ENCODE measurements around the gene PHACTR1.
"Not testable (repeated sequence)": the region's sequence is repeated elsewhere in the genome, so short reads cannot be mapped to it uniquely, and the experiment has no call there.

Gene PHACTR1

DNA sequence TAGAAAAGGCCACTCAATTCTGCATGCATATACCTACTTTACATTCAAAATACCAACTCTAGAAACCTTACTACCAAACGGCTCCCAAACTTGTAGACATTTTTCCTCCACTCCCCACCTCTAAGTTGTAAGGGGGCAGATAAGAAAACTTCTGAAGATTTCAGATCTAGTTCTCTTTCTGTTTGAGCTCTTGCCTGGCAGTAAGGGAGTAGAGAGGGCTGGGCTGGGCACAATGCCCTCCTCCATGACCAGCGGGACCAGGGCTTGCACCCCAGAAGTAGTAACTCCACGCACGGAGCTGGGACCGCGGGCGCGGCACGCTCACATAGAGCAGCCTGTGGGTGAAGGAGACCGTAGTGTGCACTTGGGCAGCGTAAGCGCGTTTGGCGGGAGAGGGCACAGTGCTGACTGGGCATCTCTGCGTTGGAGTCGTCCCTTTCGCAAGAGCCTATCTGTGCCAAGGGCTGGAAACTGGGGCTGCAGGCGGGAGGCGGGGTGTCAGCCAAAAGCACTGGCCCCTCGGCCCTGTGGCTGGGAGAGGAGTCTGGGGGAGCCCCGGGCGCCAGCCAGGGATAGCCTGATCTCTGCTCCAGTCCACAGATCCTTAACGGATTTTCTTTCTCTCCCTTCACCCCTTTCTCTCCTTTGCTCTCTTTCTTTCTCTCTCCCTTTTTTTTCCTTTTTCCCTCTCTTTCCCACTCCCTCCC, 32.4 kb downstream of the PHACTR1 start:
- no peak for DNase-seq (ENCODE audit: low read depth in 3 of 3, low spot score in 1 of 3)

GRCh38 chr6:12749531-12750379, 33.2 kb downstream of the PHACTR1 start:
- DNase-seq (ENCODE audit: low read depth in 3 of 3, low spot score in 1 of 3): no peak

GRCh38 chr6:12750416-12750815, 33.8 kb downstream of the PHACTR1 start:
- no peak for DNase-seq (ENCODE audit: low read depth in 3 of 3, low spot score in 1 of 3)

DNA sequence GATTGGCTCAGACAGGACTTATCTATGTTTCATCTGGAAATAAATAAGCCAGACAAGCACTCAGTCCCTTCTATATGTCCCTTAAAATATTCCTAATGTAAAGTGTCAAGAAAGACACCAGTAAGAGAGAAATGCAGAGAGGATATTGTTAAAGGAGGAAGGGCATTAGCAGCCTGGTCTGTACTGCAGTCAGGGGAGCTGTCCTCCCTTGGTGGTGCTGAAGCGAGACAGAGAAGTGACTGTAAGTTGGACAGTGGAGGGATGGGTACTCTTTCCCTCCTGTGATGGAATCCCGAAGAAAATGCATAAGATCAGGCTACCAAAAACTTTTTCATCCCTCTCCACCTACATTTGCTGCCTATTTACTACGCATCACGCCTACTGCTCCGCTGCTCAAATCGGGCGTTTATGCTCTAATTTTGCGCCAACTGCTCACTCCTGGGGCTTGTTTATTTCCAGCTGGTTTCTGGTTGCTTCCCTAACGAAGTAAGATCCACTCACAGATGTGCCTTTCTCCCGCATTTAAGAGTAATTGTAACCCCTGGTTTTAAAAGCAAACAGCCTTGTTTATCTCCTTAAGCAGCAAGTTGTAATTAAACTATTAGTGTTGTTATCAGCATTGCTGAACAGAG, 35.2 kb downstream of the PHACTR1 start:
- peak in 1 of 3 donors; percentile 18 for DNase-seq (ENCODE audit: low read depth in 3 of 3, low spot score in 1 of 3)

GRCh38 chr6:12753036-12753435, 36.5 kb downstream of the PHACTR1 start:
- no peak for DNase-seq (ENCODE audit: low read depth in 3 of 3, low spot score in 1 of 3)

DNA sequence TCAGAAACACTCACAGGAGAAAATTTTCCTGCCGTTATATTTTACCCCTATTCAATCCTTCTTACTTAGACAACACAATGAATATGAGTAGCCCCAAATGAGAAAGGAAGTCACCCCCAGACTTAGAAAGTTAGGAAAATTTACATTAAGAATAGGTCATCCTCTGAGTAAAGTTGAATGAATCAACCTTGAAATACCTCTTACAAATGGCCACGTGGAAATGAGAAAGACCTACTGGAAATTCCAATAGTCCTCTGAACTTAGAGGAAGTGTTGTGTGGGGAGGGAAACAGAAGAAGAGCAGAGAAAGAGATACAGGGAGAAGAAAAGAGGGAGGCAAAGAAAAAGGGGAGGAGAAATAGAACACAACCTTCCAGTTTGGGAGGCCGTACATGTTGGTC, 43.7 kb downstream of the PHACTR1 start:
- DNase-seq (ENCODE audit: low read depth in 3 of 3, low spot score in 1 of 3): no peak

DNA sequence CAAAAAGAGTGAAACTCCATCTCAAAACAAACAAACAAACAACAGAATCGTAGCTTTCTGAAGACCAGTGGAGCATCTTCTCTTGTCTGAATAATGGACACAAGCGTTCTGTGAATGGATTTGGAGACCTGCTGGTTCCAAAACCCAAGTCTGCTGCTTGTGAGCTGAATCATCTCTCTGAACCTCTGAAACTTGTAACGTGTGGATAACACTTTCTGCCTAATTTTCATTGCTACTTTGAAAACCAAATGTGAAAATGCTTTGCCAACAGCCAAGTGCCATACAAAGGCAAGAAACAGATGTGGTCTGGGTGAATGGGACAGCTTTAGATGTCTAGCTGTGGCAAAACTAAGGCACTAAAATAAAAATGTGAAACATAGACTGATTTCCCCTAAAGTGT, 44.3 kb downstream of the PHACTR1 start:
- DNase-seq (ENCODE audit: low read depth in 3 of 3, low spot score in 1 of 3): no peak

- DNase-seq (ENCODE audit: low read depth in 3 of 3, low spot score in 1 of 3): no peak
Observed at GRCh38 chr6:12761376-12762115, 45.0 kb downstream of the PHACTR1 start.

- not testable (repeated sequence) for DNase-seq (ENCODE audit: low read depth in 3 of 3, low spot score in 1 of 3)
Observed at GRCh38 chr6:12762731-12763434, 46.3 kb downstream of the PHACTR1 start.

DNA sequence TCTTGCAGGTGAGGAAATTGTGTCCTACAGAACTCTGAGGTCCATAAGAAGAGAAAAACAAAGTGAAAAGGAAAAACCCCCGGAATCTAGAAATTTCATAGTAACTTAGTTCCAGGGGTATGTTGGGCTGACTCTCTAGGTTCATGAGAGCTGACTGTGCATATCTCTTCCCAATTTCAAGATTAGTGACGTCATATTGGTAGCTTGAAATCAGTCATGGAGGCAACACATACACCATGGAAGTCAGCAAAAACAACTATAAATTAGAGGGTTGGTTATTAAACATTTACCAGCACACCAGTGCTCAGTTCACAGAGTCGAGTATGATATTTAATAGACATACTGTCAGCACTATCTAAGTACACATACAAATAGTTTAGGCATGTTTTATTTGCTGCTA, 49.8 kb downstream of the PHACTR1 start:
- no peak for DNase-seq (ENCODE audit: low read depth in 3 of 3, low spot score in 1 of 3)

- DNase-seq (ENCODE audit: low read depth in 3 of 3, low spot score in 1 of 3): no peak
Observed at GRCh38 chr6:12767016-12767415, 50.4 kb downstream of the PHACTR1 start.

DNA sequence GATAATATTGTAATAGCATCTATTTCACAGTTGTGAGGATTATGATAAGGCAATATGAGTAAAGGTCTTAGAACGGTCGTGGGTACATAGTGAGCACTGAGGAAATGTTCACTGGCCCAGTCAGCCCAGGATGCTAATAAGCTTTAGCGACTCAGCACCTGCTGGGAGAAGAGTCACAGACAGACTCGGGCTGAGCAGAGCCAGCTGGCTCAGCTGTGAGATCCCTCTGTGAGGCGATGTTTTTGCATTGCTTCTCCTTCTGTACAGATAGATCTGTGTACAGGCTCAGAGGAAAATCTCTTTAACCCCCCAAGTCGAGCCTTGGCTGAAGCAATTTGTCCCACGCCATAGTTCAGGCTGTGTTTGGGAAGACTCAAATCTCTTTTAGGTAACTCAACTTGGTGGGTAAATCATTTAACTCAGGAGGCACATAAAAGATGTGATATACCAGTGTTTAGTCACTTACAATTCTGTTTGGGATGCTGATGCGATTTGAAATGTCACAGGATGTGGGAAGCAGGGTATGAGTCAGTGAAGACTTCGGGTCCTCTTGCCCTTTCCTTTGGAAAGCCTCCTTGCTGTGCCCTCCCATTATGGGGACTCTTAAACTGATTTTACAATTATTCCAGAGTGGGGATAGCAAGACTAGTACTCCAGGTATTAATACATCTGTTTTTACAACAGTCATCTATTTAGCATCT, 53.1 kb downstream of the PHACTR1 start:
- DNase-seq (ENCODE audit: low read depth in 3 of 3, low spot score in 1 of 3): no peak

- no peak for DNase-seq (ENCODE audit: low read depth in 3 of 3, low spot score in 1 of 3)
Observed at GRCh38 chr6:12772416-12772815, 55.8 kb downstream of the PHACTR1 start.

GRCh38 chr6:12776291-12776690, 59.7 kb downstream of the PHACTR1 start:
- no peak for DNase-seq (ENCODE audit: low read depth in 3 of 3, low spot score in 1 of 3)

DNA sequence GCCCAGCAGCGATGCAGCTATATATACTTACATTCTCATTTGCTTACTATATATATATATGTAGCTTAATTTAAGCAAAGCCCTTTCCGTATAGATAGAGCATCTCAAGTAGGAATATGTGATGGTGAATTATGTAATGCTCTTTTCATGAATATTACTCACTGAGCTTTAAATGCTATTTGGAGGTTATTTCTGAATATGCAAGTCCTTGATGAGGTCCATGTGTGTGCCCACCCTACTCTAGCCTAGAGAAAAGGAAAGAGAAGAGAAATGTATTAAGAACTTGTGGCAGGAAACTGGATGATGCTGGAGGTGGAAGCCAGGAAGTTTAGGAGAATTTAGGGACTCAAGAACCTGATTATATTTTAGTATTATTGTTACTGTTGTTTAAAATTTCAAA, 63.2 kb downstream of the PHACTR1 start:
- DNase-seq (ENCODE audit: low read depth in 3 of 3, low spot score in 1 of 3): no peak

DNA sequence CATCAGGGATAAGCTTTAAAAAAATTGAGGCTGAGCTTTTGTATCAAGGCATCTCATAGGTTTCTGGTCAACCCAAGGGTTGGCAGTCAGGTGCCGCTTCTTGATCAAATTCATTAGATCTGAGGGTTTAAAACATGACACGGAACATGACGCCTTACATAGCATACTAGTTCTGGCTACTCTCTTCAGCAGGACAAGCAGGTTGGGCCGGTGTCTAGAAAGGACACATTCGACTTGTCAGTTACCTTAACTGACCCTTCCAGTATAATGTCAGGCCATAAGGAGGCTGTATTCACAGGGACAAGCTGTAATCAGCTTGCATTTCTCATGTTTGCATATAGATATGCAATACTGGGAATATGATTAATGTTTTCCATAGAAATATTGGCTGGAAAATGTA, 65.6 kb downstream of the PHACTR1 start:
- no peak for DNase-seq (ENCODE audit: low read depth in 3 of 3, low spot score in 1 of 3)

GRCh38 chr6:12785301-12785700, 68.7 kb downstream of the PHACTR1 start:
- no peak for DNase-seq (ENCODE audit: low read depth in 3 of 3, low spot score in 1 of 3)

DNA sequence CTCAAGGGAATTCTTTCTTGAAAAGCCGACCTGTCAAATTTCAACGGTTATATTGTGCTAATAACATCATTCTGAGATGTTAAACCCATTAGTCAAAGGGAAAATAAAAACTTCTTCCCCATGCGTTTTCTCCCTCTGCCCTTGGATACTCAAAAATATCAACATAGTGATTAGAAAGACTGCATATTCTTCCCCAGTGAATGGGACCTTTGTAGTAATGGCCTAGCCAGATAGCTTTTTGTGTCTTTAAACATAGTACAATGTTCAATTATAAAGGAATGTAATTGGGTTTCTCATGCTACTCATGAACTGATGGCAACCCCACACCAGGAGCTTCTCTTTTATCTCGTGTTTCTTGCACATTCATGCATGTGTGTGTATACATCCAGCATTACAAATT, 69.4 kb downstream of the PHACTR1 start:
- DNase-seq (ENCODE audit: low read depth in 3 of 3, low spot score in 1 of 3): no peak

GRCh38 chr6:12791371-12791770, 74.8 kb downstream of the PHACTR1 start:
- no peak for DNase-seq (ENCODE audit: low read depth in 3 of 3, low spot score in 1 of 3)

DNA sequence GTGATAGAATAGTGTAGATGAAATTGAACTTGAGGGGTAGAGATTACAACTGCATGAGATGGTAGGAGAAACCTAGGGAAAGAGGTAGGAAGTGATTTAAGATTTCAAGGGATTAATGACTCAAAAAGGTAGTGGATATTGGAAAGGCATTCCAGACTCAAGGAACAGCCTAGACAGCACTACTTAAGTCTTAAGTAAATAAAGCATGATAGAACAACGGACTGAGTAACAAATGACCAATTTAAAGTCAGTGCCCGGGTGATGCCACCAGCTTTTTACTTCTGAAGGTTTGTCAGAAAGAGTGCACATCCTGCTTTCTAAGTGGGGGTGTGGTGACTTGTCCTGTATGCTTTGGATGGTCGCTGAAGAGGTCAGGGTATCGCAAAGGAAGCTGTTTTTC, 81.8 kb downstream of the PHACTR1 start:
- no peak for DNase-seq (ENCODE audit: low read depth in 3 of 3, low spot score in 1 of 3)

Measured in stimulated activated CD4-positive, alpha-beta T cell treated with anti-CD3 and anti-CD28 coated beads, TNF-alpha, amount 100 ng/mL, for 1 hour (primary cell).